Measurements from ENCODE around the gene RASSF1. TPM values are rescaled to one million over a fixed set of nuclear protein-coding genes. Genes with fewer than 3 reads are reported as not detected.

The RASSF1 gene
- total RNA-seq, 1 donor from 2014 or later: 13.7 TPM

DNA sequence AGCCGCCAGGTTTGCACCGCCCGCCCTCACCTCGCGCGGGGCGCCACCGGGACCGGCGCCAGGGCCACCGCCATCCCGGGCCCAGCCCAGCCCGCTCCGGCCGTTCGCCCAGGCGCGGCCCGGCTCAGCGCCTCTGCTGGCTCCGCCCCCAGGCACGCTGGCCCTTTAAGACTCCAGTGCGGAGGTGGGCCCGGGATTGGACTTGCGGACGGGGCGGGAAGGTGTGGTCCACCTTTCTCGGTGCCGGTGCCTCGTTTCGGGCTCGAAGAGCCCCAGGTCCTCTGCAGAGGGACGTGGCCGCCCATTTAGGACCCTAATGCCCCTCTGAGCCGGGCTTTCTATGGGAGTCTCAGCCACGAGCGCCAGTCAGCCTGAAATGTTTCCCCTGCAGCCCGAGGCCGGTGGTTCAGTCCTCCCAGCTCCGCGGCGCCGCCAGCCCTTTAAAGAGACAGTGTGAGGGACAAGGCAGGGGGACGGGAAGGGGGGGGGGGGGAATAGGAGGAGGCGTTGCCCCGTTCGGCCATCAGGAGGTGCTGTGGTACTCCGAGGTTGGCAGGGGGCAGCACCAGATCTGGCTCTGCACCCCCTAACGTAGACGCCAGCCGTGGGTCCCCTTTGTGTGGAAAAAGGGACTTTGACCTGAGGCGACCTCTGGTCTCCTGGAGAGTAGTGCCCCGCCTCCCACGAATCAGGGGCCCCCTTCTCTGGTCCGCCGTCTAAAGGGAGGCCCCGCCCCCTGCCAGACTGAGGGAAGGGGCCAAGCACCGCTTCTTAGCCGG, 19.1 kb downstream of the RASSF1 start:
- H3F3A ChIP-seq (ENCODE audit: low read depth): peaks cover 35% of the 10 kb centered on the region
- TF ChIP-seq, protein P1, sequence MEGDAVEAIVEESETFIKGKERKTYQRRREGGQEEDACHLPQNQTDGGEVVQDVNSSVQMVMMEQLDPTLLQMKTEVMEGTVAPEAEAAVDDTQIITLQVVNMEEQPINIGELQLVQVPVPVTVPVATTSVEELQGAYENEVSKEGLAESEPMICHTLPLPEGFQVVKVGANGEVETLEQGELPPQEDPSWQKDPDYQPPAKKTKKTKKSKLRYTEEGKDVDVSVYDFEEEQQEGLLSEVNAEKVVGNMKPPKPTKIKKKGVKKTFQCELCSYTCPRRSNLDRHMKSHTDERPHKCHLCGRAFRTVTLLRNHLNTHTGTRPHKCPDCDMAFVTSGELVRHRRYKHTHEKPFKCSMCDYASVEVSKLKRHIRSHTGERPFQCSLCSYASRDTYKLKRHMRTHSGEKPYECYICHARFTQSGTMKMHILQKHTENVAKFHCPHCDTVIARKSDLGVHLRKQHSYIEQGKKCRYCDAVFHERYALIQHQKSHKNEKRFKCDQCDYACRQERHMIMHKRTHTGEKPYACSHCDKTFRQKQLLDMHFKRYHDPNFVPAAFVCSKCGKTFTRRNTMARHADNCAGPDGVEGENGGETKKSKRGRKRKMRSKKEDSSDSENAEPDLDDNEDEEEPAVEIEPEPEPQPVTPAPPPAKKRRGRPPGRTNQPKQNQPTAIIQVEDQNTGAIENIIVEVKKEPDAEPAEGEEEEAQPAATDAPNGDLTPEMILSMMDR (IDR thresholded peaks at IDR 0.05): peak; percentile 76
- TF ChIP-seq EZH2 (IDR thresholded peaks at IDR 0.05): no peak
- H3K9me3 ChIP-seq (ENCODE audit: low read depth): no peaks in the 10 kb centered on the region
- H3K4me1 Mint-ChIP-seq: peaks cover 47% of the 10 kb centered on the region
- no peaks in the 10 kb centered on the region for H3K9me3 Mint-ChIP-seq
- H3K36me3 ChIP-seq: no peaks in the 10 kb centered on the region
- peaks cover 4% of the 10 kb centered on the region for H3K27me3 Mint-ChIP-seq (ENCODE audit: insufficient read depth, low read depth)
- H3K4me3 Mint-ChIP-seq: peak overlapping the region; percentile 88
- peak overlapping the region; percentile 95 for H2AFZ ChIP-seq (replicated peaks)
- H3K4me2 ChIP-seq: peak overlapping the region; percentile 88
- peak overlapping the region; percentile 100 for H3K27ac Mint-ChIP-seq
- peaks cover 40% of the 10 kb centered on the region for H3K79me2 ChIP-seq (ENCODE audit: low read depth)
- peaks cover 28% of the 10 kb centered on the region for H3K4me1 ChIP-seq
- peak overlapping the region; percentile 84 for H3K4me3 ChIP-seq
- H3K27me3 ChIP-seq: no peaks in the 10 kb centered on the region
- H3K36me3 Mint-ChIP-seq: peaks cover 22% of the 10 kb centered on the region
- peak overlapping the region; percentile 99 for H3K27ac ChIP-seq
- peak overlapping the region; percentile 91 for H3K9ac ChIP-seq
- DNase-seq (ENCODE audit: low spot score): peak; percentile 97
- H4K20me1 ChIP-seq (ENCODE audit: low read depth): peaks cover 36% of the 10 kb centered on the region

GRCh38 chr3:50320853-50321335, 19.7 kb downstream of the RASSF1 start:
- Histone ChIP-seq H3K4me3 (peak overlapping the region; percentile 84), H3K27me3 (no peaks in the 10 kb centered on the region), H3F3A (ENCODE audit: low read depth) (peaks cover 35% of the 10 kb centered on the region), H3K36me3 (no peaks in the 10 kb centered on the region), H4K20me1 (ENCODE audit: low read depth) (peaks cover 36% of the 10 kb centered on the region), H3K9ac (peak overlapping the region; percentile 91), H3K79me2 (ENCODE audit: low read depth) (peaks cover 37% of the 10 kb centered on the region), H3K27ac (peak overlapping the region; percentile 99), H2AFZ (replicated peaks) (peak overlapping the region; percentile 95), H3K9me3 (ENCODE audit: low read depth) (no peaks in the 10 kb centered on the region), H3K4me1 (peaks cover 28% of the 10 kb centered on the region), H3K4me2 (peak overlapping the region; percentile 88)
- Mint-ChIP-seq H3K27ac (peak overlapping the region; percentile 98), H3K27me3 (ENCODE audit: insufficient read depth, low read depth) (peaks cover 4% of the 10 kb centered on the region), H3K36me3 (peaks cover 26% of the 10 kb centered on the region), H3K4me1 (peaks cover 49% of the 10 kb centered on the region), H3K4me3 (peak overlapping the region; percentile 99), H3K9me3 (no peaks in the 10 kb centered on the region)
- no peak for TF ChIP-seq EZH2 (IDR thresholded peaks at IDR 0.05)
- TF ChIP-seq EZH2phosphoT487 (IDR thresholded peaks at IDR 0.05): no peak
- TF ChIP-seq, protein P1 (IDR thresholded peaks at IDR 0.05): no peak
- DNase-seq (ENCODE audit: low spot score): peak; percentile 97

DNA sequence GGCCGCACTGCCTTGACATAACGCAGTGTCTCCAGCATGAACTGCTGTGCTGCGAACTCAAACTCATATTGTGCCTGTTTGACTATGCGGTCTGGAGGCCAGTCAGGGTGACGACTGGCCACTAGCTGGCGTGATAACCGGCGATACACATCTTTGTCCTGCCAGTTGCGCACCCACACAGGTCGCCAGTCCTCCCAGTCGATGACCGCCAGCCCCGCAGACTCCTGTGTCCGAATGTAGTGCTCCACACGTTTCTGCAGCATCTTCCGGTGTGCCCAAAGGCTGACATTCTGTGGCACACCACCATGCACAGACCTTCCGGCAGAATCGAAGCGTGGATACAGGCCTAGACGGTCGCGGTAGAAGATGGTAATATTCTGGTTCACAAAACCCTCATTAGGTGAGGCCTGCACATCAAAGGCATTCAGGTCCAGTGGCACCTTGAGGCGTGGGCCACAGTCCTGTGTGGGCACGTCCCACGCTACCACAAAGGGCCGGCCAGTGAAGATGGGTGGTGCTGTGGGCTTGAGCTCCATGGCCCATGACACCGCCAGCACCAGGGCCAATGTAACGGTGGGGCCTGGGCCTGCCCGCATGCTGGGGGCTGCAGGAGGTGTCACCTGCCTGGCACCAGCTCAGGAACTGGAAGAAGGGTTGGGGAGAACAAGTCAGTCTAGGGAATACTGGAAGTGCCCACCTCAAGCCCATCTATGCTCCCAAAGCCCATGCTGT, 20.6 kb downstream of the RASSF1 start:
- Mint-ChIP-seq H3K9me3 (no peaks in the 10 kb centered on the region), H3K27me3 (ENCODE audit: insufficient read depth, low read depth) (peaks cover 4% of the 10 kb centered on the region), H3K4me1 (peaks cover 49% of the 10 kb centered on the region), H3K36me3 (peaks cover 31% of the 10 kb centered on the region), H3K4me3 (peak overlapping the region; percentile 99), H3K27ac (peak overlapping the region; percentile 98)
- no peaks in the 10 kb centered on the region for H3K36me3 ChIP-seq
- no peak overlapping the region for H3K27ac ChIP-seq
- peaks cover 28% of the 10 kb centered on the region for H3K4me1 ChIP-seq
- DNase-seq (ENCODE audit: low spot score): no peak
- no peak overlapping the region for H3K9ac ChIP-seq
- H3K27me3 ChIP-seq: no peaks in the 10 kb centered on the region
- peaks cover 37% of the 10 kb centered on the region for H3K79me2 ChIP-seq (ENCODE audit: low read depth)
- H3K9me3 ChIP-seq (ENCODE audit: low read depth): no peaks in the 10 kb centered on the region
- H3F3A ChIP-seq (ENCODE audit: low read depth): peaks cover 32% of the 10 kb centered on the region
- TF ChIP-seq EZH2phosphoT487 (IDR thresholded peaks at IDR 0.05): no peak
- TF ChIP-seq, protein P1 (IDR thresholded peaks at IDR 0.05): no peak
- TF ChIP-seq EZH2 (IDR thresholded peaks at IDR 0.05): no peak
- peaks cover 36% of the 10 kb centered on the region for H4K20me1 ChIP-seq (ENCODE audit: low read depth)
- H3K4me3 ChIP-seq: peak overlapping the region; percentile 84
- no peak overlapping the region for H2AFZ ChIP-seq (replicated peaks)
- H3K4me2 ChIP-seq: peak overlapping the region; percentile 88
